HCT116 (cell line): Measurements from ENCODE around the gene TRIM27.

Source experiments
- ATF3 ChIP-seq: IDR thresholded peaks from 2 replicates; pipeline ENCODE4 v1.6.1; 2012
- EGR1 ChIP-seq: IDR thresholded peaks from 2 replicates; pipeline ENCODE4 v1.6.1; 2012; ENCODE audit warnings: low read depth
- EZH2 ChIP-seq: fragments of 200-600 bp; sonication (generic); IDR thresholded peaks from 2 replicates; pipeline ENCODE4 v1.6.1; 2017; ENCODE audit warnings: antibody characterized with exemption, mixed run types
- EZH2phosphoT487 ChIP-seq: fragments of 200-600 bp; IDR thresholded peaks from 2 replicates; pipeline ENCODE4 v1.6.1; 2018; ENCODE audit warnings: antibody characterized with exemption, borderline replicate concordance
- POLR2A ChIP-seq: IDR thresholded peaks from 2 replicates; pipeline ENCODE4 v1.7.0; 2011; ENCODE audit warnings: borderline replicate concordance; ENCODE audit not compliant: insufficient read depth, insufficient read length; ENCODE audit errors: extremely low read depth
- RAD21 ChIP-seq: IDR thresholded peaks from 2 replicates; pipeline ENCODE4 v1.6.1; 2012; ENCODE audit warnings: low read depth, mild to moderate bottlenecking
- ZNF274 ChIP-seq: fragments of 200-500 bp; sonication (Bioruptor generic); IDR thresholded peaks from 2 replicates; pipeline ENCODE4 v1.6.1; 2014; ENCODE audit warnings: mild to moderate bottlenecking, low read depth, low read length, inconsistent platforms
- TF ChIP-seq, protein P1 (sequence below), 3 experiments: fragments of 200-600 bp in 1 of 3; sonication (generic) in 1 of 3; IDR thresholded peaks in 2 of 3; conservative IDR thresholded peaks in 1 of 3; 2 replicates each; pipeline ENCODE4 v1.5.1; 2012 to 2017; ENCODE audit warnings: low read depth in 2 of 3, low read length in 2 of 3, antibody characterized with exemption in 1 of 3, borderline replicate concordance in 1 of 3, control low read depth in 1 of 3, mild to moderate bottlenecking in 1 of 3, mixed read lengths in 1 of 3, mixed run types in 1 of 3, moderate library complexity in 1 of 3; ENCODE audit not compliant: insufficient read depth in 1 of 3

- TF ChIP-seq, protein P1, sequence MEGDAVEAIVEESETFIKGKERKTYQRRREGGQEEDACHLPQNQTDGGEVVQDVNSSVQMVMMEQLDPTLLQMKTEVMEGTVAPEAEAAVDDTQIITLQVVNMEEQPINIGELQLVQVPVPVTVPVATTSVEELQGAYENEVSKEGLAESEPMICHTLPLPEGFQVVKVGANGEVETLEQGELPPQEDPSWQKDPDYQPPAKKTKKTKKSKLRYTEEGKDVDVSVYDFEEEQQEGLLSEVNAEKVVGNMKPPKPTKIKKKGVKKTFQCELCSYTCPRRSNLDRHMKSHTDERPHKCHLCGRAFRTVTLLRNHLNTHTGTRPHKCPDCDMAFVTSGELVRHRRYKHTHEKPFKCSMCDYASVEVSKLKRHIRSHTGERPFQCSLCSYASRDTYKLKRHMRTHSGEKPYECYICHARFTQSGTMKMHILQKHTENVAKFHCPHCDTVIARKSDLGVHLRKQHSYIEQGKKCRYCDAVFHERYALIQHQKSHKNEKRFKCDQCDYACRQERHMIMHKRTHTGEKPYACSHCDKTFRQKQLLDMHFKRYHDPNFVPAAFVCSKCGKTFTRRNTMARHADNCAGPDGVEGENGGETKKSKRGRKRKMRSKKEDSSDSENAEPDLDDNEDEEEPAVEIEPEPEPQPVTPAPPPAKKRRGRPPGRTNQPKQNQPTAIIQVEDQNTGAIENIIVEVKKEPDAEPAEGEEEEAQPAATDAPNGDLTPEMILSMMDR (IDR thresholded peaks at IDR 0.05 in 2 of 3, conservative IDR thresholded peaks at IDR 0.05 in 1 of 3; ENCODE audit: borderline replicate concordance in 1 of 3, insufficient read depth in 1 of 3, low read depth in 2 of 3, low read length in 2 of 3), result no peak
- TF ChIP-seq ZNF274 (no peak), EZH2phosphoT487 (no peak), EGR1 (no peak), EZH2 (no peak), RAD21 (no peak), POLR2A (no peak), ATF3 (no peak)
Measured at GRCh38 chr6:28933069-28933468, 9.3 kb upstream of the TRIM27 start.
